Activated naive CD4-positive, alpha-beta T cell treated with anti-CD3 and anti-CD28 coated beads, Interleukin-2, amount 10 ng/mL, durations not matched to agents 7 days and 5 days (primary cell): ENCODE data around the gene NOL9.
A peak's percentile ranks its signal among the peaks of the same experiment; 100 is the strongest.
"Not testable (repeated sequence)": the region's sequence is repeated elsewhere in the genome, so short reads cannot be mapped to it uniquely, and the experiment has no call there.

Experiments used
- CTCF ChIA-PET: fragments of 350-600 bp; sonication (Branson Sonifier 250); formaldehyde crosslinking; loops from one replicate; lab custom pipeline; 2021; ENCODE audit warnings: antibody characterized with exemption; lab: Charles Lee
- DNase-seq: peaks from one replicate; pipeline ENCODE4 v3.0.0-alpha.2; 2020
- H3K27ac Mint-ChIP-seq: one replicate; pipeline ENCODE4 v1.8.0; 2021; ENCODE audit warnings: mild to moderate bottlenecking, moderate library complexity, mixed read lengths
- H3K27me3 Mint-ChIP-seq: one replicate; pipeline ENCODE4 v1.8.0; 2021; ENCODE audit warnings: mild to moderate bottlenecking, mixed read lengths
- H3K36me3 Mint-ChIP-seq: one replicate; pipeline ENCODE4 v1.8.0; 2021; ENCODE audit warnings: mixed read lengths
- H3K4me1 Mint-ChIP-seq: one replicate; pipeline ENCODE4 v1.8.0; 2021; ENCODE audit warnings: mixed read lengths
- H3K4me3 Mint-ChIP-seq: one replicate; pipeline ENCODE4 v1.8.0; 2021; ENCODE audit warnings: mild to moderate bottlenecking, moderate library complexity, mixed read lengths
- H3K9me3 Mint-ChIP-seq: one replicate; pipeline ENCODE4 v1.8.0; 2021; ENCODE audit warnings: mixed read lengths

The NOL9 gene

DNA sequence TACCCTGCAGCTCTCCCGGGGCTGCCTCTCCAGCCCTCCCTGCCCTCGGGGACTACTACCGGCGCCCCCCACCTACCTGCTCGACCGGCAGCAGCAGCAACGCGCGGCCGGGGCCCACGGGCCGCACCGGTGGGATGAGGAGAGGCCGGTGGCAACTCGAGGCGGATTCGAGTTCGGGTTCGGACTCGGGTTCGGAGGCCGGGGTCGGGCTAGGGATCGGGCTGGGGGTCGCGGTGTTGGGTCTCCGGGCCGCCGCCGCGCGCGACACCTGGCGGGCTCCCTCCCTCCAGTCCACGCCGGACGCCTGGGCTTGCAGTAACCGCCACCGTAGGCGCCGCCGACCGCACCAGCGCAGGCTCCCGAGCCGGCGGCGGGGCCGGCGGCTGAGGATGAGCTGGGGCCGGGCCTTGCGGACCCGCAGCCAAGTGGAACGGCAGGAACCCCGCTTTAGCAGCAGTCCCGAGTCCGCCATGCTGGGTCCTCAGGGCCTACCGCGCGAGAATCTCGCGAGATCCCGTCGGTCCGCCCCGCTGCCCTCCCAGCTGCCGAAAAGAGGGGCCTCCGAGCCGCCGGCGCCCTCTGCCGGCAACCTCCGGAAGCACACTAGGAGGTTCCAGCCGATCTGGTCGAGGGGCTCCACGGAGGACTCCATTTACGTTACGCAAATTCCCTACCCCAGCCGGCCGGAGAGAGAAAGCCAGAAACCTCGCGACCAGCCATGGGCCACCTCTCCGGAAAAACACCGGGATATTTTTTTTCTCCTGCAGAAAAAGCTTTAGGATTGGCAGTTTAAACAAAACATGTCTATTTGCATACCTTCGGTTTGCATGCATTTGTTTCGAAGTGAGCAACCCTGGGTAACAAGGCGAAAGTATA is at the start of gene NOL9:
NOL9 (minus strand) TSS at position 483 of the 876 bp plus-strand sequence; CDS start at position 472, 11 bp downstream.
- H3K4me3 Mint-ChIP-seq, result peak within 1 kb of the TSS; percentile 78
- H3K27me3 Mint-ChIP-seq, result peaks cover 5% of the 10 kb centered on the region
- peaks cover 10% of the 10 kb centered on the region for H3K36me3 Mint-ChIP-seq
- H3K27ac Mint-ChIP-seq, result peak within 1 kb of the TSS; percentile 83
- CTCF ChIA-PET, result interaction anchor here (0.8 to 3.0 kb wide), 19 partner anchors 9 to 480 kb away, joined by 3 to 17 read pairs (median 4); partner anchors contain the start of gene PLEKHG5
- H3K9me3 Mint-ChIP-seq, result no peaks in the 10 kb centered on the region
- DNase-seq, result peak; percentile 97
- peaks cover 23% of the 10 kb centered on the region for H3K4me1 Mint-ChIP-seq

DNA sequence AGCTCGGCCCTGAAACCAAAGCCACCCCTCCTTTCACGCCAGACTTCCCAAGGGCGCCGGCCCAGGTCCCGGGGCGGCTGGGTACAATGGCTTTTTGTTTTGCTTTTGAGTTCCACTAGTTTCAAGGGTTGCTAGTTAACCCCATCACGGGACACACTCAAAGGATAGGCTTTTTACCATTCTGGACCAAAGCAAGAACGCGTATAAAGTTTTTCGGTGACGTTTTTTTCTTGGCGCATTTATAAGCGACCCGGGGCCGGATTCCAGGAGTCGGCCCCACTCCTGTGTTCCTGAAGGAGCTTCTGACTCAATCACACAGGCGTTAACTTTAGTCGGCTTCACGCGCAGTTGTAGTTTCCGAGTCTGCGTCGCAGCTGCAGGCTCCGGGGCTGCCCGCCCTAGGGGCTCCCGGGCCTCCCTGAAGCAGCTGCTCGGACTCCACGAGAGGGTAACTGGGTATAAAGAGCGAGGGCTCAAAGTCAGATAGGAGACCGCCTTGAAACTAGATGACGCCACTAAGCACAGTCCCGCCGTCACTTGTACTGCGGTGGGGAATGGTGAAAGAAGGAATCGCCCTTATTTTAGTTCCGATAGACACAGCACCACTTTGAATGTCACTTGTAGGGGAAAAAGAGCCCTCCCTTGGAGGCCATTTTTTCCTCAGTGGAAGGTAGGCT is 49.1 kb upstream of the NOL9 start:
- DNase-seq, result peak; percentile 79
- Mint-ChIP-seq H3K36me3 (peaks cover 9% of the 10 kb centered on the region), H3K4me3 (peak overlapping the region; percentile 76), H3K27ac (peak overlapping the region; percentile 99), H3K4me1 (peaks cover 36% of the 10 kb centered on the region), H3K27me3 (peaks cover 6% of the 10 kb centered on the region), H3K9me3 (no peaks in the 10 kb centered on the region)
- CTCF ChIA-PET, result interaction anchor here (0.6 to 1.8 kb wide), 3 partner anchors 31 to 113 kb away, joined by 3 to 6 read pairs (median 3); no protein-coding TSS in a partner anchor

DNA sequence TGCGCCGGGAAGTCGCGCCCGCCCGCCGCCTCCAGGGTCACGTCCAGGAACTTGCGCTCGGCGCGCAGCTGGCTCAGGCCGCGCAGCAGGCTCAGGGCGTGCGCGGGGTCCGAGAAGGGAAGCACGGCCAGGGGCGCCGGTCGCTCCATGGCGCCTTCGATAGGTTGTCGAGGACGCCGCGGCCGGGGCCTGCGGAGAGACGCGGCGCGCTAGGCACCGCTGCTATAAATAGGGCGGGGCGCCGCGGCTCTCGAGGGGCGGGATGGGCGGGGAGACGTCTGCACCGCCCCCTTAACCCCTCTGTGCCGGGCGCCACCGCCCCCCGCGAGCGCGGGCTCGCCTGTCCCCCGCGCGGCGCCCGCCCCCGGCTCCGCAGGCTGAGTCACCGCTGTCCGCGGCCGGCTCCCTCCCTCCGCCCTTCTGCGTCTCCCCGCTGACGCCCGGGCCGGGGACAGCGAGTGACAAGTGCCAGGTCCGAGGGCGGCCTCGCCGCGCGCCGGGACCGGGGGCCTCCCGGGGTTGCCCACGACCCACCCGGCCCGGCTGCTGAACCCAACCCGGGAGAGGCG is 48.4 kb upstream of the NOL9 start, which contains the start of gene KLHL21:
KLHL21 (minus strand) TSS at position 201 of the 569 bp plus-strand sequence; CDS start at position 149, 52 bp downstream.
- H3K27ac Mint-ChIP-seq, result peak within 1 kb of the TSS; percentile 99
- peaks cover 3% of the 10 kb centered on the region for H3K27me3 Mint-ChIP-seq
- peaks cover 13% of the 10 kb centered on the region for H3K36me3 Mint-ChIP-seq
- peaks cover 40% of the 10 kb centered on the region for H3K4me1 Mint-ChIP-seq
- CTCF ChIA-PET, result interaction anchor here (0.8 to 1.8 kb wide), 5 partner anchors 21 to 112 kb away, joined by 3 to 6 read pairs (median 5); partner anchors contain the start of gene NOL9
- peak within 1 kb of the TSS; percentile 85 for H3K4me3 Mint-ChIP-seq
- H3K9me3 Mint-ChIP-seq, result no peaks in the 10 kb centered on the region
- peak; percentile 85 for DNase-seq

DNA sequence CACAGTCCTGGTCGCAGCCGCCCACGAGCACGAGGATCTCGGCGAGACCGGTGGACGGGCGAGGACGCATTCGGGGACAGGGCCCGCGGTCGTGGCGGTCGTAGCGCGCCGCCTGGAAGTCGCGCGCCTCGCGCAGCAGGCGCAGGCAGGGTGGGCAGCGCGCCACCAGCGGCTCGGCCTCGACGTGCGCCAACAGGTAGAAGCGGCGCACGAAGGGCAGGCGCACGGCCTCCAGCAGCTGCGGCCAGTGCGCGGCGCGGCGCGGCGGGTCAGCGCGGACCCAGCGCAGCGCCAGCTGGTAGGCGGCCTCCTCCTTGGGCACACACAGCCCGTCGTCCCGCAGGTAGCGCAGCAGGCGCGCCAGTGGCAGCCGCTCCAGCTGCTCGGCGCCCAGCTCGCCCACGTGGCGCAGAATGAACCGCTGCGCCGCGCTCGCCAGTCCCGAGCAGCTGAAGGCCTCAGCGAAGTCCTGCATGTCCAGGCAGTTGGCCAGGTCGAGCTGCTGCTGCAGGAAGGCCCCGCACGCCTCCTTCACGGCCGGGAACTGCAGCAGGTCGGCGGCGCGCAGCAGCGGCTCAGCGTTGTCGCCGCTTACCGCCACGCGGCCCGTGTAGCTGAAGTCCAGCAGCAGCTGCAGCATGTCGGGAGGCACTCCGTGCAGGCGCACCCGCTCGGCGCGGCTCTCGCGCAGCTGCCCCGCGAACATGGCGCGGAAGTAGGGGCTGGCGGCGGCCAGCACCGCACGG is 47.8 kb upstream of the NOL9 start:
- peaks cover 17% of the 10 kb centered on the region for H3K36me3 Mint-ChIP-seq
- CTCF ChIA-PET, result interaction anchor here (0.9 to 1.8 kb wide), 7 partner anchors 11 to 112 kb away, joined by 3 to 6 read pairs (median 4); partner anchors contain the start of gene NOL9
- DNase-seq, result peak; percentile 39

DNA sequence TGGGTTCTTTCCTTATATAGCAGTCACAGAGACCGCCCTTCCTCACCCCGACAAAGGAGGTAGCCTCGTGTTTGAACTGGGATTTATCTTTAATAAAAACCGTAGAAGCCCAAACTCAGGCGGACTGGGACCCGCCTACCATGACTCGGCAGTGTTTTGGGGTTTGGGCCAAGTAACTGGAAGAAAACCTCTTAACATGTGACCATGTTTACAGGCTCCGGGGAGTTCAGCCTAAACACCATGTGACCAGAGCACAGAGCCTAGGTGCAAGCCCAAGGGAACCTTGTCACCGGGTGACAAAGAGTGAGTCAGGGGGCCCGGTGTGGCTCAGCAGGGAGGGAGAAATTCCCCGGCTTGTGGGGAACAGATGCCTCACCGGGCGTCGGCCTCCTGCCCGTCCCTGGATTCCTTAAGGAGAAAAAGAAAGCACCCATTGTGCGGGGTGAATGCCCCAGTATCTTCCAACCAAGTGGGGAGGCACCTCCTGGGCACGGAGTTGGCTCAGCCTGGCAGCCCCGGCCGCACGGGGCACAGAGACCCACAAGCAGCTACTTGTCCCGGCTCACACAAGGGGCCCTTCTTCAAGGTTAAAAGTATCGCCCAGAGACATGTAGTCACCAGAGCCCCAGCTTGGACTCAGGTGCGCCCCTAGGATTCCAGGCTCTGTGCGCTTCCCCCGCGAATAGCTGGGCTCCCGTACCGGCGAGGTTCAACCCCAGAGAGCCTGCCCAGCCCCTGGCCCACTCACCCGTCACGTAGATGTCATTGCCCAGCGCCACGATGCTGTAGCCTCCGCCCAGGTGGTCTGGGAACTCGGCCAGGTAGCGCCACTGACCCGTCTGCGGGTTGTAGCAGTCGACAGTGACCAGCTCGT is 47.0 kb upstream of the NOL9 start:
- H3K27ac Mint-ChIP-seq, result peak overlapping the region; percentile 96
- H3K36me3 Mint-ChIP-seq, result peaks cover 17% of the 10 kb centered on the region
- no peaks in the 10 kb centered on the region for H3K27me3 Mint-ChIP-seq
- CTCF ChIA-PET, result interaction anchor here (0.8 to 1.8 kb wide), 9 partner anchors 11 to 113 kb away, joined by 3 to 5 read pairs (median 3); partner anchors contain the start of gene NOL9
- peaks cover 48% of the 10 kb centered on the region for H3K4me1 Mint-ChIP-seq
- H3K4me3 Mint-ChIP-seq, result peak overlapping the region; percentile 85
- no peaks in the 10 kb centered on the region for H3K9me3 Mint-ChIP-seq
- peak; percentile 84 for DNase-seq

More for the DNA sequence above, 47.8 kb upstream of the NOL9 start:
- H3K9me3 Mint-ChIP-seq, result no peaks in the 10 kb centered on the region
- no peaks in the 10 kb centered on the region for H3K27me3 Mint-ChIP-seq
- H3K27ac Mint-ChIP-seq, result peak overlapping the region; percentile 96
- H3K4me3 Mint-ChIP-seq, result peak overlapping the region; percentile 85
- peaks cover 46% of the 10 kb centered on the region for H3K4me1 Mint-ChIP-seq

- H3K9me3 Mint-ChIP-seq, result no peaks in the 10 kb centered on the region
- H3K27ac Mint-ChIP-seq, result peak overlapping the region; percentile 96
- H3K4me3 Mint-ChIP-seq, result peak overlapping the region; percentile 85
- DNase-seq, result no peak
- peaks cover 54% of the 10 kb centered on the region for H3K4me1 Mint-ChIP-seq
- no peaks in the 10 kb centered on the region for H3K27me3 Mint-ChIP-seq
- H3K36me3 Mint-ChIP-seq, result peaks cover 25% of the 10 kb centered on the region
- CTCF ChIA-PET, result interaction anchor here (0.8 to 1.8 kb wide), 8 partner anchors 16 to 112 kb away, joined by 3 to 8 read pairs (median 4); partner anchors contain the start of genes NOL9 and TAS1R1
Measured at GRCh38 chr1:6600410-6601048, 46.2 kb upstream of the NOL9 start.

DNA sequence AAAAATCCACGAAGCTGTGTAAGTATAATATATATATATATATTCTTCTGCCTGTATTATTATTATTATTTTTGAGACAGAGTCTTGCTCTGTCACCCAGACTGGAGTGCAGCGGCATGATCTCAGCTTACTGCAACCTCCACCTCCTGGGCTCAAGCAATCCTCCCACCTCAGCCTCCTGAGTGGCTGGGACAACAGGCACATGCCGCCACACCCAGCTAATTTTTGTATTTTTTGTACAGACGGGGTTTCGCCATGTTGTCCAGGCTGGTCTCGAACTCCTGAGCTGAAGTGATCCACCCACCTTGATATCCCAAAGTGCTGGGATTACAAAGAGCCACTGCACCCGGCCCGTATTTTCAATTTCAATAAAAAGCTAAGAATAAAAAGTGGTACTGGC is 45.7 kb upstream of the NOL9 start:
- peaks cover 53% of the 10 kb centered on the region for H3K4me1 Mint-ChIP-seq
- H3K27me3 Mint-ChIP-seq, DNase-seq, H3K9me3 Mint-ChIP-seq: not testable (repeated sequence)
- peak overlapping the region; percentile 96 for H3K27ac Mint-ChIP-seq
- CTCF ChIA-PET, result interaction anchor here (0.8 to 1.8 kb wide), 5 partner anchors 16 to 47 kb away, joined by 3 to 8 read pairs (median 5); partner anchors contain the start of genes NOL9 and TAS1R1
- peak overlapping the region; percentile 85 for H3K4me3 Mint-ChIP-seq
- H3K36me3 Mint-ChIP-seq, result peaks cover 30% of the 10 kb centered on the region

- Mint-ChIP-seq H3K9me3 (no peaks in the 10 kb centered on the region), H3K4me1 (peaks cover 47% of the 10 kb centered on the region), H3K27ac (peak overlapping the region; percentile 96), H3K27me3 (no peaks in the 10 kb centered on the region), H3K36me3 (peaks cover 31% of the 10 kb centered on the region), H3K4me3 (peak overlapping the region; percentile 85)
- CTCF ChIA-PET, result interaction anchor here (1.3 to 1.8 kb wide), 4 partner anchors 15 to 47 kb away, joined by 5 to 8 read pairs (median 6); partner anchors contain the start of genes NOL9 and TAS1R1
- peak; percentile 71 for DNase-seq
Measured at GRCh38 chr1:6599141-6599975, 45.0 kb upstream of the NOL9 start.

DNA sequence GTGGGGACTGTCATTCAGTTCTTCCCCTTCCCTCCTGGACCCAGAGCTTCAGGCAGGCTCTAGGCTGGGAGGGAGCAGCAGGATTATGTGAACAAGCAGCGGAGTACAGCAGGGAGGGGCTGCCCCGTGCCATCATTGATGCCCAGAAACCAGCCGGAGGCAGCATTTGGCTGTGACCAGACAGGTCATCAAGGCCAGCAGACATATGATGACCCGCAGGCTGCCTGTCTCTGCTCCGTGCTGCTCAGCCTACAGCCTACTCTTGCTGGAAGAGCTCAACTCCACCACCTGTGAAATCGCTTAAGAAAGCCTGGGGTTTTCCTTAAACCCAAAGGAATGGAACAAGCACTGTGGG is 43.4 kb upstream of the NOL9 start:
- Mint-ChIP-seq H3K9me3 (no peaks in the 10 kb centered on the region), H3K4me3 (no peak overlapping the region), H3K36me3 (peaks cover 37% of the 10 kb centered on the region), H3K27me3 (no peaks in the 10 kb centered on the region), H3K27ac (peak overlapping the region; percentile 67), H3K4me1 (peaks cover 42% of the 10 kb centered on the region)
- CTCF ChIA-PET, result interaction anchor here (2.0 kb wide), 1 partner anchor 43 kb away, joined by 5 read pairs; the partner anchor contains the start of genes NOL9 and TAS1R1
- no peak for DNase-seq

DNA sequence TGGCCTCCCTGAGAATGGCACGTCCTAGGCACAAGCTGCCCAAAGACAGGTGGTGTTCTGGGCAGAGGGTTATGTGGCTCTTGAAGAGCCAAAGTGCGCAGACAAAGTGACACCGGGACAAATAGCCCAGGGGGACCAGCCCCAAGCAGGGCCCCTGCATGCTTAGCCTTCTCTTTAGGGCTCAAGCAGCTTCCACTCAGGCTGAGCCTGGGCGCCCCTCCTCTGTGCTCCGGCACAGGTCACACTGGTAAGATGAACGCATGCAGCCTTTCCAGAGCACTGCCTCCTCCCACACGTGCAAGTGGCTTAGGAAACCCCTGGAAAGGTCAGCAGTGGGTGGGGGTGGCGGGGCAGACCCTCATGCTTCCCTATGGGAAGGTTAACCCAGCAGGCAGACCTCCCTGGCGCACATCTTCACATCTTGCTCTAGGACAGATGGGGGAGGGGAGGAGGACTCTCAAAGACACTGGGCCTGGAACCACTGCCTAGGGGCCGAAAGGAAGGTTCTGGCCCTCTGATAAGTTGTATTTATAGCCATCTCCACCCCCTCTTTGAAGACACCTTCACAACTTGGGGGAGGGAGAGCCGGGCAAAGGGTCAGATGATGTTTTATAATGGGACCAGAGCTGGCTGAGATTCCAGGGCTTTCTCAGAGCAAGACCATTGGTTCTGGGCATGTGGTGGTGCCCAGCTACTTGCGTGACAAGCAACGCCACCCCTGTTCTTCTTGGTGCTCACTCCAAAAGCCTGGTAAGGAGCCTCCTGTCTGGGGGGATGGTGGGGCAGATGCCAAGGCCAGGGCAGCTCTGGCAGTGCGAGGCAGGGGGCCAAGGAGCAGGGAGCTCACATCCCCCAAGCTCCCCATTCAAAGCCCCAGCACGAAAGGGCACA is 42.8 kb upstream of the NOL9 start:
- Mint-ChIP-seq H3K27ac (no peak overlapping the region), H3K4me1 (peaks cover 47% of the 10 kb centered on the region), H3K27me3 (no peaks in the 10 kb centered on the region), H3K4me3 (no peak overlapping the region), H3K9me3 (no peaks in the 10 kb centered on the region), H3K36me3 (peaks cover 37% of the 10 kb centered on the region)
- no peak for DNase-seq
- CTCF ChIA-PET, result interaction anchor here (2.0 kb wide), 1 partner anchor 42 kb away, joined by 5 read pairs; the partner anchor contains the start of genes NOL9 and TAS1R1
